NCI-H2227 treated with DMSO at 0.1 percent for 48 hours (cell line): Measurements from ENCODE around the gene MACROD2.
"Not testable (repeated sequence)": the region's sequence is repeated elsewhere in the genome, so short reads cannot be mapped to it uniquely, and the experiment has no call there.

Experiments used
- DNase-seq: peaks from one replicate; lab custom pipeline; 2025; lab: John Stamatoyannopoulos, UW

MACROD2 gene

DNA sequence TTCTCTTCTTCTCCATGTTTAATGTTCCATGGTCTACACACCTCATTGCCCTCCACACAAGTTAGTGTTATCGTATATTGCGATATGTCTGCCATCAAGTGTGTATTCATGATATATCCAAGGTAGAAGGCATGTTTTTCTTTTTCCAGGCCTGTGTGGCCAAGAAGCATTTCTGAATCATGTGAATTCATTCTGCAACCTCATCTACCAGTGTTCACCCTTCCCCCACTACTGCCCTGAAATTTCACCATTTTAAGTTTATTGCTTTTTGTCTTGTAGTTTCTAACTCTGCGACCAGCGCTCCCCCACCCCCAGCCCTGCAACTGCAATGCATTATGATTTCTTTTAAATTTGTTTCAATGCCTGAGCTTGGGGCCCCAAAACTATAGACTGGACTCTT, 960.1 kb downstream of the MACROD2 start:
- no peak for DNase-seq

GRCh38 chr20:14956026-14956425, 960.7 kb downstream of the MACROD2 start:
- no peak for DNase-seq

DNA sequence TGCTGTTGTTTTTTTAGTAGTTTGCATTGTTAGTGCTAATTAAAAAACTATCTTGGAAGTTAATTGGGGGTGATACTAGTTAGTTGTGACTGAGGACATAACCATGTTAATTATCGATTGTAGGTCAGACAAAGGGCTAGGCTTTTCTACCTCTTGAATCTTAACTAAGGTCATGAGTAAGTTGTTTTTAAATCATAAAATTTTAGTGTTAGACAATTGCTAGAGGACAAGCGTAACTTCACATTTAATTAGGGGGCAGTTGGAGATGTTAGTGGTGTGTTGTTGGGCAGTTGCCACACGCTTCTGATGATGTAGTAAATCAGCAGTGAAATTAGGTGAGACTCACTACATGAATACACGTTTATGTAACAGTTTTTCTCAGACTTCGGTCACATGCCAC, 961.2 kb downstream of the MACROD2 start:
- no peak for DNase-seq

- DNase-seq = no peak
These were observed 962.1 kb downstream of the MACROD2 start for GRCh38 chr20:14957402-14957801.

GRCh38 chr20:14958626-14959025, 963.3 kb downstream of the MACROD2 start:
- DNase-seq = no peak

DNA sequence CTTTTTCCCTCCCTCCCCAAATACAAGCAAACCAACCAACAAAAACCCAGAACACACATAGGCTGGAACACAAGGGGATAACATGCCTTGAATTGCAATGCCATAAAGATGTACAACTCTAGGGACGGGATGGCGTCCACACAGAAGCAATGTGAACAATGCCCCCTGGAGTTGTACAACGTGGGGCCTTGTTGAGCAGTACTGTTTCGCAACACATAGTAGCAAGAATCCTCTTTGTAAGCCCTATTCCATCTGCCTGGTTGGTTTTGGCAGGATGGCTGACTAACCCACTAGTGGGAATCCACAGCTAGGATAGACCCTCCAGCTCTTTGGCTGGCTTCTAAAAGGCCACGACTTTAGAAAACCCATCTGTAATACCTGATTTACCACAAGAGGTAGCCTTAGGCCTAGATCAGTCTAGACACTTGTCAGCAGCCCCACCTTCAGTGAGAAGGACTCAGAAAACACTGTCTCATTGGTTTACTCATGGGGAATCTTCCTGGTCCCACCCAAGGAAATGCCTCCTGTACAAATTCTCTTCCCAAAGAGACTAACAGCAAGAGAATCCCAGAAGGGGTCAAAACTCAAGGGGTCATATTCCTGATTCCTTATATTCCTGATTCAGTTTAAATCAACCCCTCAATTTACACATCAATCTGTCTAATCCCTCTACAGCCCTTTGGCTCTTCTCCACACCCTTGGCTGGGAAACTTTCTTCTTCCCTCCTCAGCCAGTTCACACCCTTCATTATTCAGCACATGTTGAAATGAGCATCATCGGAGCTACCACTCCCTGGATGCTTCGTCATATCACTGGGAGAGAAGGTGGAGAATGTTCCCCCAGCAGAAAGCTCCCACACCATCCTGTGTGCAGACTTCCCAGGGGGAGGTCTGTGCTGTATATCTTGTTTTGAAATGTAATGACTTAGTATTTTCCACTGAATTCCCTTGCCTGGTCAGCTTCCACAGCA, 964.5 kb downstream of the MACROD2 start:
- DNase-seq = no peak

GRCh38 chr20:14960831-14961230, 965.5 kb downstream of the MACROD2 start:
- DNase-seq = no peak

DNA sequence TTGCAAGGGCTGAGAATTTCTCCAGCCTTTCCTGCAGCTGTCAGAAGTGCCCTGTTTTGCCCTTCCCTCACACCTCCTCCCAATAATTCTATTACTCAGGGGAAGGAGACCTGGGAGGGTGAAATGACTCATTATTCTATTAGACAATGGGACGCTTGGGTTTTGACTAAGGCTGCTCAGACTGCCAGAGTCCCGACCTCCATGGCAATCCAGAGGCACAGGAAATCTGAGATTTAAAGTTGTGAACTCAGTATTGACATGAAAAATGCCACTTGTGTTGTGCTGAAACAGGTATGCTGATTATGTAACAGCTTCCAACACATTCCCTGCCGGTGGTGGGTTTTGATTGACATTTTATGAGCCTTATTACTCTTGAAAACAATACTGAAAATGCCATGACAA, 967.9 kb downstream of the MACROD2 start:
- DNase-seq = no peak

GRCh38 chr20:14966203-14966602, 970.9 kb downstream of the MACROD2 start:
- DNase-seq = no peak

- DNase-seq = no peak
These were observed 971.5 kb downstream of the MACROD2 start for GRCh38 chr20:14966808-14967207.

DNA sequence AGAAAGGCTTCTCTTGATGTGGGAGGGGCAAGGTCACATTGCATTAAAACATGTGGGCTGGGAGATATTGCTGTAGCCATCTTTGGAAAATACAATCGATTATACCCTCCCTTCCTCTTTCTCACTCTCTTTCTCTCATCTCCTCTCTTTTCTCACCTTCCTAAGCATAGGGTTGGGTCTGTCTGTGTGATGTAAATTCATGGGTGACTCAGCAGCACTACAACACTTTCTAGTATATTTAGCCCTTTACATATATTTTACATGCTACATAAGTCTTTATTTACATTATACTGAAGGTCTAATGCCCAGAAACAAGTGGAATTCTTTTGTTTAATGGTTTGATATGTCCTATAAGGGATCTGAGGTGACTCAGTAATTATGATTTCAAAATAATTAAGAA, 976.9 kb downstream of the MACROD2 start:
- DNase-seq = no peak

- DNase-seq = no peak
These were observed 977.4 kb downstream of the MACROD2 start for GRCh38 chr20:14972690-14973089.

DNA sequence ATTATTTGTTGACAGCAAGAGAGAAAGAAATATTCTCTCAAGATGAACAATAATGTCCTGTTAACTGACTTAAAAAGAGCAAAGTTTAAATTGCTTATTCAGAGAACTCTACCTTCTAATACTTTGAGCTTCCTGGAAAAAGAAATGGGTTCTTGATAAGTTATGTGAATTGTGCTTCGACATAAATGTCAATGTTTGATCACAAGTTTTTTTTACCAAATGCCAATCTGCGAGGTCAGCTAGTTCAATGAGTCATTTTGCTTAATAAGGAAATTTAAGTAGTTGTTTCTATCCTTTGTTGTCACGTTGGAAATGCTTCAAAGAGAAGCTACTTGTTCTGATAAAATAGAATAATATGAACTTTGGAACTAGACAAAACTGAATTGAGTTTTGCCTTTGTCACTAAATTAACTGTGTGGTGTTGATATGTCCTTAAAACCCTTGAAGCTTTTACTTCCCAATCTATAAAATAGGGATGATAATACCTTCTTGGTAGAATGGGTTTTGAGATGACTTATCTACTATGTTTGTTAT, 984.2 kb downstream of the MACROD2 start:
- no peak for DNase-seq

GRCh38 chr20:14981486-14981885, 986.2 kb downstream of the MACROD2 start:
- not testable (repeated sequence) for DNase-seq

DNA sequence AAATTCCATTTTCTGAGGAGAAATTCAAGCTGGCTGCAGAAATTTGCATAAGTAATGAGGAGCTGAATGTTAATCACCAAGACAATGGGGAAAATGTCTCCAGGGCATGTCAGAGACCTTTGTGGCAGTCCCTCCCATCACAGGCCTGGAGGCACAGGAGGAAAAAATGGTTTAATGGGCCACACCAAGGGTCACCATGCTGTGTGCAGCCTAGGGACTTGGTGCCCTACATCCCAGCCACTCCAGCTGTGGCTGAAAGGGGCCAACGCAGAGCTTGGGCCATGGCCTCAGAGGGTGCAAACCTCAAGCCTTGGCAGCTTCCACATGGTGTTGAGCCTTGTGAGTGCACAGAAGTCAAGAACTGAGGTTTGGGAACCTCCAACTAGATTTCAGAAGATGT, 987.0 kb downstream of the MACROD2 start:
- not testable (repeated sequence) for DNase-seq

DNA sequence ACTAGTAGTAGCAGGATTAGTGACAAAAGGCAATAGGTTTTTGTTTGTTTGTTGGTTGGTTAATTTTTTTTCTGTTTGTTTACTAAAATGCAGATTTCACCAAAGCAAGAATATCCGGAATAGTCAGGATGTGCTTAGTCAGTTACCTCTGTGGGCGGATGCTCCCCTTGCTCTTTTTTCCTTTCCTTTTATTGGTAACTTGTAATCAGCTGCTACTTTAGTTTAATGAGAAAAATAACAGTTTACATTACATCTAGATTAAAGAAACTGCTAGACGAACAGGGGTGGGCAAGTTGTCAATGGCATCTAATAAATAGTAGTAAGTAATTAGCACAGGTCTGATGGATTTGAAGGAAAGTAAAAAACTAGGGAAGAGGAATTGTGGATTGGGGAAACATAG, 989.0 kb downstream of the MACROD2 start:
- no peak for DNase-seq

DNA sequence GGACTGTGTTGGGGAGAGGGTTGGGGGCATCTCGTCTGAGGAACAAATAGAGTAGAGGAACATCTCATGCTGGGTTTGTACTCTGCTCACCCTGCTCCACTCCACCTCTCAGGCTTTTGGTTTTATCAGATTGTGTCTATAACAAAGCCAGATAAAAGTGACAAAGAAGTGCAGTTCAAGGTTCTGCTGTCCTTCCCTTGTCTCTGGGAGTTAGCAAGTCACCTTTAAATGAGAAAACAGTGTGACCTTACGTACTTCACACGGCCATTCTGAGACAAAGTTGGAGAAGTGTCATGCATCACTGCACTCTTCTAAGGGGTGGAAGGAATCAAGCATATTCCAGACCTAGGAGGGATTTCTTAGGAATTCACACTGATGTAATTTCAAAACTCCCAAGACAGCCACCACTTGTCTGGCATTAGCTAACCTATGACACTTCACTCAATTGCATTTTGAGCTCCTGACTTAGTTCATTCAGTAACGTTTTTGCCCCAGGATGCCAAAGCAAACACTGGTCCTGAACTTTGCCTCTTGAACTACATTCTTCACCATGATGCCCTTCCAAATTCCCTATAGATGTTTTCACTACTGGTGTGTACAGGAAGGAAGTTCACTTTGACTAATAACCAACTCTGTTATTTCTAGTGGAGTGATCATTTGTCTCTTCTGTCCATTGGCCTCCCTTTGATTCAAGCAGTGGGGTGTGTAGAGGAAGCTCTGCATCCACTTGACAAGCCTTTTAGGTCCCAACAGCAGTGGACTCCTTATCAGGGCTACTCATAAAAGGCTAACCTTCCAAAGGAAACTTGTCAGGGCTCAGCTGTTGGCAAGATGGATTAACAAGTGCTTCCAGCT, 989.7 kb downstream of the MACROD2 start:
- no peak for DNase-seq

- DNase-seq = no peak
These were observed 990.8 kb downstream of the MACROD2 start for GRCh38 chr20:14986026-14986655.

GRCh38 chr20:14986656-14987055, 991.3 kb downstream of the MACROD2 start:
- no peak for DNase-seq

DNA sequence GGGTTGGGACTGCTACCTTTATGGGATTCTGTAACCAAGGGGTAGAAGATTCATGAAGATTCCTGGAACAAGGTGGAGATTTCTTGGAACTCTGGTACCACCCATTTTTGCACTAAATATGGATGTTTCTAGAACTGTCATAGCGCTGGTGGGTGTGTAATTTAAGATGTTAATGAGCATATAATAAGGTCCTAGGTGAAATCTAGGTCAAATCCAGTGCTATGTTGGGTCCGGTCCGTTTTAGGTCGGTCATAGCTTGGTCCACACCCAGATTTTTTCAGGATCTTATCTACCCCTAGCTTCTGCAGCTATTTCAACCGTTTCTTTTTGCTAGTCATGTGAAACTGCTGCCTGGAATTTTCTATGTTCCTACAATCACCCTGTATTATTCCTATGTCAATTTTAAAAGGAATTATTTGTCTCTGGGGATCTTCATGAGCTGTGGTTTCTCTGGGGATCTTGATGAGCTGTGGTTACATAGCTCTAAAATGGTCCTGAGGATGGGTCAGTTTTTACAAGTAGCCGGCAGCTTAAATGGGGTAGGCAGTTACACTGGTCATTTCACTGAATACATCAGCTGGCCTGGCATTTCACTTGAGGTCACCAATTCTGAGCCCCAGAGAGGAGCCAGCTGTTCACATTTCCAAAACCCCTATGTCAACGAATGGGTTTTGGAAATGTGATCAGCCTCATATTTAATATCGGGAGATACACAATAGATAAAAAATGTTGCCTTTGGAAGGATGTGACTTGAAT, 994.4 kb downstream of the MACROD2 start:
- no peak for DNase-seq

DNA sequence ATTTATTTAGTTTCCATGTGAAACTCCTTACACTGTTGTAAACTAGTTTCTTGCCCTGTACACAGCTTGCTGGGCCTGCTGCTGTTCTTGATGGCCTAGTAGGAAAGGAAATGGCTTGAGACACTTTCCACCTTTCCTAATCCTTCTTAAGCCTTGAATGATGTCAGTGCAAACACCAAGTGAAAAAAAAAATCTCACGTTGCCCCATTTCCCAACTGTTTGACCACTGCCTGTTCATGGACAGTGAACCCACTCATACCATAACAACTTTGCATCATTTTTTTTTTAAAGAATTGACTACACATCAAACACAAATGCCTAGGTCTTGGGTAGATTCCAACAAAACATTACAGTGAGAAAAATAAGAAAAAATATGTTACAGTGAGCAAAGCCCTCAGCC, 995.7 kb downstream of the MACROD2 start:
- no peak for DNase-seq
